ENCODE data around the gene EGFL6. TPM values are rescaled to one million over a fixed set of nuclear protein-coding genes. Genes with fewer than 3 reads are reported as not detected.

The EGFL6 gene
- total RNA-seq, 1 experiment from 2014 or later: not detected

DNA sequence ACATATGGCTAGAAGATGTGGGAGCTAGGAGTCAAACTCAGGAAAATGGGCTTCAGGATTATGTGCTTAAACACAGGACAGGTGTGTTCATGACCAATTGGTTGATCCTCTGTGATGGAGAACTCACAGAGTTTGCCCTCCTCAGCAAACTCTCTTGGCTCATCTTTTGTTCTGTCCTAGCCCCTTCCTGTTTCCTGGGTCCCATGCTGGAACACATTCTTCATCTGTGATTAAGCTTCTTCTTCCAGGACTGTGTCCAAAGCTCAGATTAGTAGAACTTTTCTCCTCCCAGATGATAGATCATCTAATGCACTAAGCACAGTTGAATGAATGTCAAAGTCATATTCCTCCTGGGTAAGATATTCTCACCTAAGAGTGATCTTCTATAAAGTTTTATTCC is 44.8 kb downstream of the EGFL6 start:
- Histone ChIP-seq H3K4me1 (ENCODE audit: control insufficient read depth, insufficient read depth, low read length) (no peaks in the 10 kb centered on the region), H3K27ac (ENCODE audit: low read length) (no peak overlapping the region), H3K4me3 (ENCODE audit: low read depth in 2 of 2, low read length in 2 of 2) (no peak overlapping the region), H3K9me3 (ENCODE audit: control insufficient read depth, insufficient read depth, low read depth, low read length) (no peaks in the 10 kb centered on the region), H3K36me3 (ENCODE audit: control insufficient read depth, insufficient read depth, low read length) (no peaks in the 10 kb centered on the region), H3K27me3 (ENCODE audit: control insufficient read depth, insufficient read depth, low read length) (no peaks in the 10 kb centered on the region)
- ChIA-PET POLR2A (no interaction called here), CTCF (no interaction called here)
- DNase-seq (ENCODE audit: low read depth, low spot score): no peak
- in situ Hi-C loops (cut with HindIII; ENCODE audit: low pct_unique_long_range_greater_than_20kb, low sequenced_read_pairs) (no loop called here), intact Hi-C loops (cut with micrococcal nuclease; ENCODE audit: unreplicated experiment) (no loop called here)
- no TSS peak for BruUV-seq (replicated peaks)
- TF ChIP-seq CTCF (IDR thresholded peaks at IDR 0.05): no peak
- no peak for TF ChIP-seq POLR2AphosphoS5 (IDR thresholded peaks at IDR 0.05; ENCODE audit: low read depth, low read length)
- TF ChIP-seq TCF7L2 (IDR thresholded peaks at IDR 0.05; ENCODE audit: low read depth, low read length): no peak
- TF ChIP-seq REST (IDR thresholded peaks at IDR 0.05; ENCODE audit: insufficient read depth in 1 of 2, low read depth in 2 of 2, low read length in 1 of 2): no peak
- no peak for TF ChIP-seq SIN3A (IDR thresholded peaks at IDR 0.05; ENCODE audit: borderline replicate concordance, insufficient read depth, low read depth, low read length)
- no peak for ATAC-seq

DNA sequence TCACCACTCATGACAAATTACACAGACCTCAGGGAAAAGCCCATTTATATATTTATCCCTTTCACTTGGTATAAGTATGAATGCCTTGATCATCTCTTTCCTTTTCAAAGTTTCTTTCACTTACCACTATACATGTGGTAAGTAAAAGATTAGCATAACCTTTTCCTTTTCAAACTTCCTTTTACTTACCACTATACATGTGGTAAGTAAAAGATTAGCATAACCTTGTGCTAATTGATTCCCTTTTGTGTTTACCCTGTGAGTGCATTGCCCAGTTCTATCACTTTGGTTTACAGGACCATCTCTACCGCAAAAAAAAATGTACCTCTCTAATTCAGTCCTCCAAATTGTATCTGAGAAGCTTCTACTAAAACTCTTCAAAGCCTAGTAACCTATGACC is 50.8 kb downstream of the EGFL6 start:
- no peak for TF ChIP-seq SIN3A (IDR thresholded peaks at IDR 0.05; ENCODE audit: borderline replicate concordance, insufficient read depth, low read depth, low read length)
- TF ChIP-seq REST (IDR thresholded peaks at IDR 0.05; ENCODE audit: insufficient read depth in 1 of 2, low read depth in 2 of 2, low read length in 1 of 2): no peak
- TF ChIP-seq TCF7L2 (IDR thresholded peaks at IDR 0.05; ENCODE audit: low read depth, low read length): no peak
- no peak for TF ChIP-seq CTCF (IDR thresholded peaks at IDR 0.05)
- TF ChIP-seq POLR2AphosphoS5 (IDR thresholded peaks at IDR 0.05; ENCODE audit: low read depth, low read length): no peak
- Histone ChIP-seq H3K9me3 (ENCODE audit: control insufficient read depth, insufficient read depth, low read depth, low read length) (no peaks in the 10 kb centered on the region), H3K4me3 (ENCODE audit: low read depth in 2 of 2, low read length in 2 of 2) (no peak overlapping the region), H3K27me3 (ENCODE audit: control insufficient read depth, insufficient read depth, low read length) (no peaks in the 10 kb centered on the region), H3K36me3 (ENCODE audit: control insufficient read depth, insufficient read depth, low read length) (no peaks in the 10 kb centered on the region), H3K27ac (ENCODE audit: low read length) (no peak overlapping the region), H3K4me1 (ENCODE audit: control insufficient read depth, insufficient read depth, low read length) (no peaks in the 10 kb centered on the region)
- DNase-seq (ENCODE audit: low read depth, low spot score): no peak
- ATAC-seq: no peak
- intact Hi-C loops (cut with micrococcal nuclease; ENCODE audit: unreplicated experiment): no loop called here
- POLR2A ChIA-PET: no interaction called here
- CTCF ChIA-PET: no interaction called here
- BruUV-seq (replicated peaks): no TSS peak
- in situ Hi-C loops (cut with HindIII; ENCODE audit: low pct_unique_long_range_greater_than_20kb, low sequenced_read_pairs): no loop called here
